ENCODE data around the gene OR10H4. TPM values are rescaled to one million over a fixed set of nuclear protein-coding genes. Genes with fewer than 3 reads are reported as not detected.

The OR10H4 gene
- total RNA-seq, 1 donor from 2014 or later, result not detected

- Histone ChIP-seq H3K27me3 (ENCODE audit: insufficient read depth, low read length) (no peaks in the 10 kb centered on the region), H3K4me1 (ENCODE audit: insufficient read depth, low read length) (no peaks in the 10 kb centered on the region), H3K27ac (ENCODE audit: low read depth, low read length) (no peak overlapping the region), H3K36me3 (ENCODE audit: insufficient read depth, low read length) (no peaks in the 10 kb centered on the region), H3K4me2 (ENCODE audit: low read length) (no peak overlapping the region), H4K20me1 (ENCODE audit: insufficient read depth, low read length) (no peaks in the 10 kb centered on the region), H3K4me3 (ENCODE audit: insufficient read depth, low read depth, low read length) (no peak overlapping the region), H3K9ac (ENCODE audit: low read length) (no peak overlapping the region), H3K9me3 (ENCODE audit: insufficient read depth, low read depth, low read length) (peaks cover 11% of the 10 kb centered on the region), H3K79me2 (ENCODE audit: insufficient read depth, low read length) (no peaks in the 10 kb centered on the region), H2AFZ (ENCODE audit: low read depth, low read length) (no peak overlapping the region)
- Mint-ChIP-seq H3K36me3 (ENCODE audit: low read depth, unreplicated experiment) (no peaks in the 10 kb centered on the region), H3K27me3 (ENCODE audit: low read depth, unreplicated experiment) (no peaks in the 10 kb centered on the region), H3K4me3 (ENCODE audit: unreplicated experiment) (no peak overlapping the region), H3K27ac (ENCODE audit: unreplicated experiment) (no peak overlapping the region), H3K9me3 (ENCODE audit: unreplicated experiment) (peaks cover 18% of the 10 kb centered on the region), H3K4me1 (ENCODE audit: low read depth, unreplicated experiment) (no peaks in the 10 kb centered on the region)
- DNase-seq (ENCODE audit: low read depth) (no peak), FAIRE-seq (no peak)
- TF ChIP-seq CTCF (IDR thresholded peaks at IDR 0.05; ENCODE audit: insufficient read depth, low read depth, low read length) (no peak), EZH2 (IDR thresholded peaks at IDR 0.05; ENCODE audit: insufficient read depth, low read length) (no peak)
Measured at GRCh38 chr19:15935167-15935702, 13.6 kb upstream of the OR10H4 start.

- no peak overlapping the region for H3K4me3 Mint-ChIP-seq (ENCODE audit: unreplicated experiment)
- no peaks in the 10 kb centered on the region for H3K4me1 ChIP-seq (ENCODE audit: insufficient read depth, low read length)
- H3K27ac ChIP-seq (ENCODE audit: low read depth, low read length), result no peak overlapping the region
- no peak overlapping the region for H3K4me3 ChIP-seq (ENCODE audit: insufficient read depth, low read depth, low read length)
- H3K36me3 ChIP-seq (ENCODE audit: insufficient read depth, low read length), result no peaks in the 10 kb centered on the region
- H3K27me3 ChIP-seq (ENCODE audit: insufficient read depth, low read length), result no peaks in the 10 kb centered on the region
- H3K9me3 Mint-ChIP-seq (ENCODE audit: unreplicated experiment), result peaks cover 15% of the 10 kb centered on the region
- no peak for TF ChIP-seq CTCF (IDR thresholded peaks at IDR 0.05; ENCODE audit: insufficient read depth, low read depth, low read length)
- TF ChIP-seq EZH2 (IDR thresholded peaks at IDR 0.05; ENCODE audit: insufficient read depth, low read length), result no peak
- H4K20me1 ChIP-seq (ENCODE audit: insufficient read depth, low read length), result no peaks in the 10 kb centered on the region
- H3K9me3 ChIP-seq (ENCODE audit: insufficient read depth, low read depth, low read length), result peaks cover 7% of the 10 kb centered on the region
- H3K27ac Mint-ChIP-seq (ENCODE audit: unreplicated experiment), result no peak overlapping the region
- H3K27me3 Mint-ChIP-seq (ENCODE audit: low read depth, unreplicated experiment), result no peaks in the 10 kb centered on the region
- no peak overlapping the region for H2AFZ ChIP-seq (ENCODE audit: low read depth, low read length)
- no peak for FAIRE-seq
- no peaks in the 10 kb centered on the region for H3K79me2 ChIP-seq (ENCODE audit: insufficient read depth, low read length)
- H3K36me3 Mint-ChIP-seq (ENCODE audit: low read depth, unreplicated experiment), result no peaks in the 10 kb centered on the region
- no peak for DNase-seq (ENCODE audit: low read depth)
- H3K4me1 Mint-ChIP-seq (ENCODE audit: low read depth, unreplicated experiment), result no peaks in the 10 kb centered on the region
- no peak overlapping the region for H3K4me2 ChIP-seq (ENCODE audit: low read length)
- no peak overlapping the region for H3K9ac ChIP-seq (ENCODE audit: low read length)
Measured at GRCh38 chr19:15936173-15936572, 12.6 kb upstream of the OR10H4 start.

- H2AFZ ChIP-seq (ENCODE audit: low read depth, low read length), result no peak overlapping the region
- no peaks in the 10 kb centered on the region for H3K36me3 ChIP-seq (ENCODE audit: insufficient read depth, low read length)
- FAIRE-seq (no peak), DNase-seq (ENCODE audit: low read depth) (no peak)
- no peak overlapping the region for H3K4me2 ChIP-seq (ENCODE audit: low read length)
- Mint-ChIP-seq H3K27ac (ENCODE audit: unreplicated experiment) (no peak overlapping the region), H3K4me3 (ENCODE audit: unreplicated experiment) (no peak overlapping the region), H3K9me3 (ENCODE audit: unreplicated experiment) (peaks cover 15% of the 10 kb centered on the region), H3K36me3 (ENCODE audit: low read depth, unreplicated experiment) (no peaks in the 10 kb centered on the region), H3K27me3 (ENCODE audit: low read depth, unreplicated experiment) (no peaks in the 10 kb centered on the region), H3K4me1 (ENCODE audit: low read depth, unreplicated experiment) (no peaks in the 10 kb centered on the region)
- H3K9me3 ChIP-seq (ENCODE audit: insufficient read depth, low read depth, low read length), result peaks cover 7% of the 10 kb centered on the region
- H3K27ac ChIP-seq (ENCODE audit: low read depth, low read length), result no peak overlapping the region
- H4K20me1 ChIP-seq (ENCODE audit: insufficient read depth, low read length), result no peaks in the 10 kb centered on the region
- H3K4me3 ChIP-seq (ENCODE audit: insufficient read depth, low read depth, low read length), result no peak overlapping the region
- no peak overlapping the region for H3K9ac ChIP-seq (ENCODE audit: low read length)
- no peak for TF ChIP-seq CTCF (IDR thresholded peaks at IDR 0.05; ENCODE audit: insufficient read depth, low read depth, low read length)
- no peak for TF ChIP-seq EZH2 (IDR thresholded peaks at IDR 0.05; ENCODE audit: insufficient read depth, low read length)
- H3K4me1 ChIP-seq (ENCODE audit: insufficient read depth, low read length), result no peaks in the 10 kb centered on the region
- no peaks in the 10 kb centered on the region for H3K79me2 ChIP-seq (ENCODE audit: insufficient read depth, low read length)
- H3K27me3 ChIP-seq (ENCODE audit: insufficient read depth, low read length), result no peaks in the 10 kb centered on the region
Measured at GRCh38 chr19:15936950-15937349, 11.9 kb upstream of the OR10H4 start.

Measured in astrocyte (in vitro differentiated cells and primary cell).